K562 (cell line): ENCODE measurements around the gene CT45A9. TPM values are rescaled to one million over a fixed set of nuclear protein-coding genes. Genes with fewer than 3 reads are reported as not detected.
A peak's percentile ranks its signal among the peaks of the same experiment; 100 is the strongest.

Experiments
- ESRRB ChIP-seq: fragments of 250-450 bp; sonication (Bioruptor Pico); IDR thresholded peaks from 2 replicates; pipeline ENCODE4 v1.5.0; 2020; ENCODE audit warnings: mild to moderate bottlenecking, moderate library complexity, borderline replicate concordance
- ETV1 ChIP-seq: fragments of 450-650 bp; conservative IDR thresholded peaks from 2 replicates; pipeline ENCODE4 v1.6.1; 2016; ENCODE audit warnings: missing genetic modification characterization, control low read depth, low read depth, missing compliant biosample characterization
- GATAD2A ChIP-seq: fragments of 450-650 bp; IDR thresholded peaks from 2 replicates; pipeline ENCODE4 v1.6.1; 2017
- JUN ChIP-seq, 2 experiments: sonication (generic) in 1 of 2; formaldehyde crosslinking in 1 of 2; IDR thresholded peaks; 2 replicates each; pipeline versions ENCODE4 v1.6.1 to v1.8.0; 2012 to 2022; ENCODE audit warnings: borderline replicate concordance in 2 of 2, mild to moderate bottlenecking in 2 of 2, improper control_type of control experiment in 1 of 2, low read depth in 1 of 2, low read length in 1 of 2, missing genetic modification reagents in 1 of 2
- MYC ChIP-seq, 2 experiments: fragments of 250-450 bp in 1 of 2; sonication (Bioruptor Pico) in 1 of 2; IDR thresholded peaks; 2 replicates each; pipeline versions ENCODE4 v1.5.1 to v1.6.1; 2012 to 2021; ENCODE audit warnings: low read depth in 2 of 2, borderline replicate concordance in 1 of 2, improper control_type of control experiment in 1 of 2, low read length in 1 of 2, mild to moderate bottlenecking in 1 of 2, moderate library complexity in 1 of 2
- NEUROD1 ChIP-seq: fragments of 150-350 bp; IDR thresholded peaks from 2 replicates; pipeline ENCODE4 v1.6.1; 2014; ENCODE audit warnings: borderline replicate concordance, low read length, low read depth; ENCODE audit not compliant: partially characterized antibody
- RCOR1 ChIP-seq, 2 experiments: IDR thresholded peaks; 2 replicates each; pipeline ENCODE4 v1.6.1; 2012; ENCODE audit warnings: low read depth in 2 of 2, low read length in 2 of 2, borderline replicate concordance in 1 of 2, improper control_type of control experiment in 1 of 2
- SP1 ChIP-seq: sonication (generic); formaldehyde crosslinking; IDR thresholded peaks from 2 replicates; pipeline ENCODE4 v1.8.1; 2022; ENCODE audit warnings: mild to moderate bottlenecking, missing genetic modification reagents
- SRF ChIP-seq, 2 experiments: fragments of 250-450, 450-650 bp in 1 of 2; sonication (Bioruptor Pico) in 1 of 2; sonication (generic) in 1 of 2; formaldehyde crosslinking; IDR thresholded peaks; 2 replicates each; pipeline versions ENCODE4 v1.5.0 to v1.5.1; 2020 to 2022; ENCODE audit warnings: mild to moderate bottlenecking in 1 of 2, missing genetic modification reagents in 1 of 2
- TEAD4 ChIP-seq, 2 experiments: sonication (generic) in 1 of 2; formaldehyde crosslinking in 1 of 2; IDR thresholded peaks; 2 replicates each; pipeline versions ENCODE4 v1.6.1 to v1.8.0; 2012 to 2022; ENCODE audit warnings: borderline replicate concordance in 1 of 2, inconsistent platforms in 1 of 2, low read length in 1 of 2, mild to moderate bottlenecking in 1 of 2, missing genetic modification reagents in 1 of 2
- XRCC4 ChIP-seq: IDR thresholded peaks from one replicate; pipeline ENCODE4 v1.6.1; 2011; ENCODE audit not compliant: insufficient read depth, insufficient read length; ENCODE audit errors: extremely low read depth
- polyA plus RNA-seq, 8 experiments: library from polyadenylated mRNA; depleted of rRNA in 4 of 8; stranded (reverse) in 5 of 8; unstranded in 3 of 8; fragments of >200 nt; fragmentation: Nextera tagmentation in 2 of 8; fragmentation: Illumina TruSeq in 1 of 8; extraction: Ambion mirVana in 2 of 8; extraction: Trizol in 1 of 8; gene quantifications; 2 replicates each; pipeline versions ENCODE4 v1.2.1 to v1.2.3, GENCODE V29; 2011 to 2014; ENCODE audit warnings: inconsistent platforms in 1 of 8, missing spikeins in 1 of 8
- total RNA-seq, 7 experiments: library from RNA; depleted of rRNA in 6 of 7; stranded (reverse); fragments of >200 nt in 6 of 7; fragmentation: Illumina TruSeq in 2 of 7; extraction: Trizol in 2 of 7; gene quantifications; 2 replicates each; pipeline versions ENCODE4 v1.2.1 to v1.2.3, GENCODE V29; 2011 to 2021; ENCODE audit warnings: low replicate concordance in 1 of 7
- TF ChIP-seq, protein P1 (sequence below): fragments of 250-450 bp; sonication (Bioruptor Pico); IDR thresholded peaks from 2 replicates; pipeline ENCODE4 v1.5.0; 2021; ENCODE audit warnings: mild to moderate bottlenecking, moderate library complexity
- TF ChIP-seq, protein P2 (sequence below): fragments of 450-650 bp; IDR thresholded peaks from 2 replicates; pipeline ENCODE4 v1.6.1; 2016; ENCODE audit warnings: mild to moderate bottlenecking
- TF ChIP-seq, protein P3 (sequence below): fragments of 250-450 bp; sonication (Bioruptor Pico); IDR thresholded peaks from 2 replicates; pipeline ENCODE4 v1.8.0; 2022; ENCODE audit warnings: moderate library complexity, mild to moderate bottlenecking, inconsistent platforms
- TF ChIP-seq, protein P4 (sequence below): fragments of 450-650 bp; IDR thresholded peaks from 2 replicates; pipeline ENCODE4 v1.6.1; 2016
- TF ChIP-seq, protein P5 (sequence below), 2 experiments: IDR thresholded peaks; 2 replicates each; pipeline ENCODE4 v1.6.1; 2011; ENCODE audit warnings: borderline replicate concordance in 1 of 2, control low read depth in 1 of 2, low read depth in 1 of 2, low read length in 1 of 2, mild to moderate bottlenecking in 1 of 2, mixed read lengths in 1 of 2, moderate library complexity in 1 of 2; ENCODE audit not compliant: insufficient read depth in 1 of 2, insufficient read length in 1 of 2, poor library complexity in 1 of 2, severe bottlenecking in 1 of 2; ENCODE audit errors: extremely low read depth in 1 of 2

CT45A9 gene
- total and polyA plus RNA-seq, 9 of the 15 experiments (the other 6 are each of a cell fraction or from before 2014, with no cell fraction given) = 6.5 to 27.7 (median 9.6) TPM; not detected in 4

DNA sequence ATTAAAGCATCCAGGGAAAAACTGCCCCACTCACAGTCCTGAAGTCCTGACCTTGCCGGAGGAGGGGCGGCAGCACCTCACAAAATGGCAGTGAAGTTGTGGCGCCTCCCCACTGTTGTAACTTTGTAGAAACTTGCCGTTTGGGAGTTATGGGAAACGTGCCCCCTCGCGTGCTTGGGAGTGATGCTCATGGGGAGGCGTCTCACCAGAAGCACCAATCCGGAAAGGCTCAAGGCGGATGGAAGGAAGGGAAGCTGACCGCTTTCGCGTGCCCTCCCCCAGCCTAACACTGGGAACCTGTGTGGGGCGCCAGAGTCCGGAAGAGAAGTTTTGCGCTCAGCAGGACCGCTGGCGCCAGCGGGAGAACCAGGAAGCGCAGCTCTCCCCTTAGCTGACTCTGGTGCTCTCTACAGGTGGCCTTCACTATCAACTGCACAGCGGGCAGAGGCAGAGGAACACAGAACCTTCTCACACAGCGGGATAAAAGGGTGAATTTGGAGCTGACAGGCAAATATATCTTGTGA is 21.7 kb upstream of the CT45A9 start, which contains the start of the genes CT45A10 and SAGE1 (continued):
- TF ChIP-seq, protein P1, sequence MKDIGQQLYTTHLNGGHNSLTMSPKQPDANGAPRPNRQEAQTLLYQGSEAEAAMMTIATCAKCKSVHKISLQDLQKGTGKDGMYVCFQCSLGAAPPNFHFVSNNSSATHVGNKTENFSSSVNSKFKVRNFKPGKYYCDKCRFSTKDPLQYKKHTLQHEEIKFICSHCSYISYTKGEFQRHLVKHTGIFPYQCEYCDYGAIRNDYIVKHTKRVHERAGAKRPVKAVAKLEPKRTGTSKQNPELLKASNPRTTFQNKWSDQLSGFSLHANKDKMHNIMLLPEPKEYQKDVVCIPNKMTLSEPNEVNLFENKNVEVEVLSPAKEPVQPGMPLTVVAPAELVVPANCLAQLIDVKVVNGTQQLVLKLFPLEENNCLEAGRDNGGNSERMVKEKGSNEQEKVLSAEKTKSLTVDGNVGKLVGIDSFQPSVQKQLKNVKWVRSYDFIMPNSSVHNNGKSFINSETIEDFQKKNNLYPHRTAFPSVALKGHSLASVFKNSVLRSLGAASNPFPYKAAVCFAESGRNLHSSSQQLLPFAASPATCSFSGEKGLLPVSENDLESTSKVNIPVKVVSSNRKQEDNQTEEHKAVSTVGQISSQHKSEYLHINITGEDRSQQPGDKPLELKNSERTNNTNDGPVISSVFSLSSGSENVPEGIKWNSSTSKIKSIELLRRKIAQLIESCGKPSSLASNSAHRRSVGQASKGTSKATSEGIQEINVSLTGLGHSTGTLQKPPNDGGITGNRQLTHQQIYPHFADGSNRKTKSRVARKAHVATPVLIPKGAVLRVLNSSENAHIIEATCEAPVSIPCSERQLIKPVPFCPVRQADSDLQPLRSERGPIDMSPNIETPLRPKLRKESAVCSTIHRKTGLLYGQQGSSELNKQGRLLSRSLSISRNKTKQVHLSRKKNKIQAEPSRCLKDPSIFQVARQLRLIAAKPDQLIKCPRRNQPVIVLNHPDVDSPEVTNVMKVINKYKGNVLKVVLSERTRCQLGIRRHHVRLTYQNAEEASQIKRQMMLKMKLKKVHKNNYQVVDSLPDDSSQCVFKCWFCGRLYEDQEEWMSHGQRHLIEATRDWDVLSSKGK = no peak
- TF ChIP-seq, protein P2, sequence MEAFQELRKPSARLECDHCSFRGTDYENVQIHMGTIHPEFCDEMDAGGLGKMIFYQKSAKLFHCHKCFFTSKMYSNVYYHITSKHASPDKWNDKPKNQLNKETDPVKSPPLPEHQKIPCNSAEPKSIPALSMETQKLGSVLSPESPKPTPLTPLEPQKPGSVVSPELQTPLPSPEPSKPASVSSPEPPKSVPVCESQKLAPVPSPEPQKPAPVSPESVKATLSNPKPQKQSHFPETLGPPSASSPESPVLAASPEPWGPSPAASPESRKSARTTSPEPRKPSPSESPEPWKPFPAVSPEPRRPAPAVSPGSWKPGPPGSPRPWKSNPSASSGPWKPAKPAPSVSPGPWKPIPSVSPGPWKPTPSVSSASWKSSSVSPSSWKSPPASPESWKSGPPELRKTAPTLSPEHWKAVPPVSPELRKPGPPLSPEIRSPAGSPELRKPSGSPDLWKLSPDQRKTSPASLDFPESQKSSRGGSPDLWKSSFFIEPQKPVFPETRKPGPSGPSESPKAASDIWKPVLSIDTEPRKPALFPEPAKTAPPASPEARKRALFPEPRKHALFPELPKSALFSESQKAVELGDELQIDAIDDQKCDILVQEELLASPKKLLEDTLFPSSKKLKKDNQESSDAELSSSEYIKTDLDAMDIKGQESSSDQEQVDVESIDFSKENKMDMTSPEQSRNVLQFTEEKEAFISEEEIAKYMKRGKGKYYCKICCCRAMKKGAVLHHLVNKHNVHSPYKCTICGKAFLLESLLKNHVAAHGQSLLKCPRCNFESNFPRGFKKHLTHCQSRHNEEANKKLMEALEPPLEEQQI = 0 out of 2 replicates have a peak, but pooled peaks have one; percentile 30
- no peak for TF ChIP-seq GATAD2A
- no peak; the same call in 1 of the 2 replicates for TF ChIP-seq TEAD4 (IDR thresholded peaks at IDR 0.05; ENCODE audit: low read length)
- TF ChIP-seq TEAD4 (CRISPR knock-in tag; IDR thresholded peaks at IDR 0.05; ENCODE audit: borderline replicate concordance) = no peak
- no peak for TF ChIP-seq NEUROD1
- TF ChIP-seq SRF (CRISPR knock-in tag; IDR thresholded peaks at IDR 0.05) = no peak
- TF ChIP-seq, protein P3, sequence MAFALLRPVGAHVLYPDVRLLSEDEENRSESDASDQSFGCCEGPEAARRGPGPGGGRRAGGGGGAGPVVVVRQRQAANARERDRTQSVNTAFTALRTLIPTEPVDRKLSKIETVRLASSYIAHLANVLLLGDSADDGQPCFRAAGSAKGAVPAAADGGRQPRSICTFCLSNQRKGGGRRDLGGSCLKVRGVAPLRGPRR (CRISPR knock-in tag) = no peak
- TF ChIP-seq, protein P4, sequence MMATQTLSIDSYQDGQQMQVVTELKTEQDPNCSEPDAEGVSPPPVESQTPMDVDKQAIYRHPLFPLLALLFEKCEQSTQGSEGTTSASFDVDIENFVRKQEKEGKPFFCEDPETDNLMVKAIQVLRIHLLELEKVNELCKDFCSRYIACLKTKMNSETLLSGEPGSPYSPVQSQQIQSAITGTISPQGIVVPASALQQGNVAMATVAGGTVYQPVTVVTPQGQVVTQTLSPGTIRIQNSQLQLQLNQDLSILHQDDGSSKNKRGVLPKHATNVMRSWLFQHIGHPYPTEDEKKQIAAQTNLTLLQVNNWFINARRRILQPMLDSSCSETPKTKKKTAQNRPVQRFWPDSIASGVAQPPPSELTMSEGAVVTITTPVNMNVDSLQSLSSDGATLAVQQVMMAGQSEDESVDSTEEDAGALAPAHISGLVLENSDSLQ = peak; percentile 5; the same call in 1 of the 2 replicates
- peak; percentile 95 for TF ChIP-seq MYC (IDR thresholded peaks at IDR 0.05; ENCODE audit: low read depth, low read length)
- TF ChIP-seq MYC (CRISPR knock-in tag; IDR thresholded peaks at IDR 0.05; ENCODE audit: borderline replicate concordance, low read depth) = no peak
- TF ChIP-seq ETV1 (tag) = peak; percentile 95
- peak in 1 of 2 experiments; percentile 94; a peak in 2 of 4 replicates for TF ChIP-seq RCOR1 (IDR thresholded peaks at IDR 0.05; ENCODE audit: borderline replicate concordance in 1 of 2, low read depth in 2 of 2, low read length in 2 of 2)
- TF ChIP-seq, protein P5, sequence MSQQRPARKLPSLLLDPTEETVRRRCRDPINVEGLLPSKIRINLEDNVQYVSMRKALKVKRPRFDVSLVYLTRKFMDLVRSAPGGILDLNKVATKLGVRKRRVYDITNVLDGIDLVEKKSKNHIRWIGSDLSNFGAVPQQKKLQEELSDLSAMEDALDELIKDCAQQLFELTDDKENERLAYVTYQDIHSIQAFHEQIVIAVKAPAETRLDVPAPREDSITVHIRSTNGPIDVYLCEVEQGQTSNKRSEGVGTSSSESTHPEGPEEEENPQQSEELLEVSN (IDR thresholded peaks at IDR 0.05; ENCODE audit: borderline replicate concordance in 1 of 2, extremely low read depth in 1 of 2, insufficient read depth in 1 of 2, insufficient read length in 1 of 2, low read depth in 1 of 2, low read length in 1 of 2, poor library complexity in 1 of 2, severe bottlenecking in 1 of 2) = peak in 1 of 2 experiments; percentile 52
- peak; percentile 72 for TF ChIP-seq SP1 (CRISPR knock-in tag)
- no peak for TF ChIP-seq ESRRB (CRISPR knock-in tag)
- 0 out of 2 replicates have a peak, but pooled peaks have one; percentile 9 for TF ChIP-seq JUN (IDR thresholded peaks at IDR 0.05; ENCODE audit: borderline replicate concordance, low read depth, low read length)
- TF ChIP-seq JUN (CRISPR knock-in tag; IDR thresholded peaks at IDR 0.05; ENCODE audit: borderline replicate concordance) = no peak
- TF ChIP-seq XRCC4 = no peak
